Pancreas (tissue), 10 donors: Measurements from ENCODE around the gene CCDC138. TPM values are rescaled to one million over a fixed set of nuclear protein-coding genes. Genes with fewer than 3 reads are reported as not detected.

Experiments used
- ATAC-seq, 4 donors: fragments of 200-7000 bp; cut with Tn5 transposase; one replicate each; pipeline versions ENCODE4 v1.8.0 to v1.9.1; 2020; ENCODE audit warnings: mild to moderate bottlenecking in 4 of 4, moderate library complexity in 4 of 4
- DNase-seq, 6 donors: peaks; one replicate each; pipeline ENCODE4 v3.0.0-alpha.2; 2020
- FAIRE-seq: peaks from 2 replicates; lab custom pipeline; 2012; peaks lifted over from hg19 to GRCh38; lab: Jason Lieb, UNC
- H3K27ac ChIP-seq, 4 donors: fragments of 200-600 bp; sonication (generic); 1 replicate in 3 of 4; 2 replicates in 1 of 4; pipeline versions ENCODE4 v1.5.0 to v1.8.0; 2020
- H3K27me3 ChIP-seq, 4 donors: fragments of 200-600 bp; one replicate each; pipeline ENCODE4 v1.8.0; 2021
- H3K36me3 ChIP-seq, 3 donors: fragments of 200-600 bp; sonication (generic) in 1 of 3; one replicate each; pipeline versions ENCODE4 v1.5.0 to v1.8.0; 2020 to 2021
- H3K4me1 ChIP-seq, 3 donors: fragments of 200-600 bp; one replicate each; pipeline ENCODE4 v1.8.0; 2021
- H3K4me3 ChIP-seq, 4 donors: fragments of 200-600 bp; sonication (generic) in 2 of 4; one replicate each; pipeline versions ENCODE4 v1.5.0 to v1.8.0; 2020 to 2021
- H3K9me3 ChIP-seq, 4 donors: fragments of 200-600 bp; one replicate each; pipeline ENCODE4 v1.8.0; 2021
- WGBS, 2 donors: extraction: QIAGEN DNeasy Blood & Tissue Kit; methylation state at CpG; one replicate each; pipeline ENCODE4 v1.1.7; 2013; 5-methylcytosine and 5-hydroxymethylcytosine counted together
- intact Hi-C, 3 donors: fragments of 100-400 bp; cut with DNase I; formaldehyde crosslinking; loops; one replicate each; pipeline versions ENCODE4 v1.11.1 to v1.14.2; 2022
- polyA plus RNA-seq, 2 donors: library from polyadenylated mRNA; stranded (reverse); fragments of 200-250 nt; gene quantifications; one replicate each; pipeline ENCODE4 v1.2.3, GENCODE V29; 2013
- total RNA-seq, 6 donors: library from RNA; stranded (reverse); fragmentation: NEBNext Ultra II Directional in 4 of 6; extraction: Animal tissue kit (Norgen Biotek cat#: 25700) in 4 of 6; gene quantifications; one replicate each; pipeline versions ENCODE4 v1.2.1 to v1.2.4, GENCODE V29; 2021 to 2023
- TF ChIP-seq, protein P1 (sequence below), 4 donors: fragments of 200-600 bp; sonication (generic) in 3 of 4; IDR thresholded peaks; one replicate each; pipeline versions ENCODE4 v1.5.0 to v1.8.0; 2021; ENCODE audit warnings: antibody characterized with exemption in 4 of 4
- donor health status: healthy with polysubstance abuse.
- donor health status: DM: no; HTN: no; CAD: no; lungs with moderate emphysema.
- donor health status: DM: no; HTN: no; CAD: no.
- donor health status: control.
- donor health status: control.
- donor health status: Bipolar disorder and iron deficiency.
- donor health status: DM: yes; HTN: yes; CAD: no.
- donor health status: DM: no; HTN: no; CAD: no.
- donor health status: DM: no; HTN: no; CAD: no.
- donor health status: DM: yes; HTN: yes; CAD: no.

Gene CCDC138
- total and polyA plus RNA-seq, 8 donors: 0.72 to 2.0 (median 1.6) TPM

DNA sequence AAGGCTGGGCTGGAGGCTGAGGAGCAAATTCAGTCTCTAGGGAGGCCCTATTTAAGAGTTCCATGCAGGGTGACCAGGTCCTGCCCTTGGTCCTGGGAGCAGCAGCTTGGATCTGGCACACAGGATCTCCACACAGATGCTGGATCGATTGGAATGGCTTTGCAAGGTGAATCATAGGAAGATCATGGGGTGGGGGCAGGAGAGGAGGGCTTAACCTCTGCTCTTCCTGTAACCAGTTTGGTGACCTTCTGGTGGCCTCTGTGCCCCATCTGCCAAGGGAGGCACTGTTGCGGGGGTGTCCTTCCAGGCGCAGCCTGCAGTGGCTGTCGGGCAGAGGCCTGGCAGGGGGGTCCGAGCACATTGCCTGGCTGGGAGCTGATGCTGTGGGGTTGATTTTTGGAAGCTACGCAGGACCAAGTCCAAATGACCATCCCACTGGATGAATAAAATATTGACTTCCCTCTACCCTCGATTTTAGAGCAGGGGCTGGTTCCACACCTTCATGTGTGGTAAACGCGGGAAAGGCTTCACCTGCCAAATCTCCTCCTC lies 122.8 kb downstream of the CCDC138 start:
- Histone ChIP-seq H3K4me3 (no peak overlapping the region), H3K36me3 (no peaks in the 10 kb centered on the region), H3K27ac (no peak overlapping the region), H3K9me3 (no peaks in the 10 kb centered on the region), H3K4me1 (no peaks in the 10 kb centered on the region), H3K27me3 (no peaks in the 10 kb centered on the region)
- DNase-seq (no peak), FAIRE-seq (no peak), ATAC-seq (no peak)
- TF ChIP-seq, protein P1, sequence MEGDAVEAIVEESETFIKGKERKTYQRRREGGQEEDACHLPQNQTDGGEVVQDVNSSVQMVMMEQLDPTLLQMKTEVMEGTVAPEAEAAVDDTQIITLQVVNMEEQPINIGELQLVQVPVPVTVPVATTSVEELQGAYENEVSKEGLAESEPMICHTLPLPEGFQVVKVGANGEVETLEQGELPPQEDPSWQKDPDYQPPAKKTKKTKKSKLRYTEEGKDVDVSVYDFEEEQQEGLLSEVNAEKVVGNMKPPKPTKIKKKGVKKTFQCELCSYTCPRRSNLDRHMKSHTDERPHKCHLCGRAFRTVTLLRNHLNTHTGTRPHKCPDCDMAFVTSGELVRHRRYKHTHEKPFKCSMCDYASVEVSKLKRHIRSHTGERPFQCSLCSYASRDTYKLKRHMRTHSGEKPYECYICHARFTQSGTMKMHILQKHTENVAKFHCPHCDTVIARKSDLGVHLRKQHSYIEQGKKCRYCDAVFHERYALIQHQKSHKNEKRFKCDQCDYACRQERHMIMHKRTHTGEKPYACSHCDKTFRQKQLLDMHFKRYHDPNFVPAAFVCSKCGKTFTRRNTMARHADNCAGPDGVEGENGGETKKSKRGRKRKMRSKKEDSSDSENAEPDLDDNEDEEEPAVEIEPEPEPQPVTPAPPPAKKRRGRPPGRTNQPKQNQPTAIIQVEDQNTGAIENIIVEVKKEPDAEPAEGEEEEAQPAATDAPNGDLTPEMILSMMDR (IDR thresholded peaks at IDR 0.05): no peak
- 63 to 69% methylated on average over 9 of the region's 9 CpGs for WGBS, 2 donors
- intact Hi-C loops: no loop called here

DNA sequence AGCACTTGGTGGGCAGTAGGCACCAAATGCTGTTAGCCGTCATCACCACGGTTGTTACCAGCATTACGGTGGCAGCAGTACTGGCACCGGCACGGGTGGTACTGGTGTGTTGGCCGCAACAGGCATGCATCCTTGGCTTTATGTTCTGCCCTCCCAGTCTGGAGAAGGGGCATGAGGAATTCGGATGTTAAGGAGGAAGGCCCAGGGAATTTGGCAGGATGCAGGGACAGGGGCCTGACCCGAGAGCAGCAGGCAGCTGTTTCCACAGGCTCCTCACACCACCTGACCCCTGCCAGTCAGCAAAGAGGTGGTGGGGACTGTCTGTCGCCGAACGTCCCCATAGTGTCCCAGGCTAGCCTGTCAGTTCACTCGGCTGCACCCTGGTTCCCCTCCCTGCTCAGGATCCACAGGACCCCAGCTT lies 123.5 kb downstream of the CCDC138 start:
- H3K4me1 ChIP-seq: no peaks in the 10 kb centered on the region
- H3K27me3 ChIP-seq: no peaks in the 10 kb centered on the region
- FAIRE-seq (no peak), DNase-seq (peak in 1 of 6 donors; percentile 33), ATAC-seq (no peak)
- no peaks in the 10 kb centered on the region for H3K9me3 ChIP-seq
- 61 to 69% methylated on average over 12 of the region's 12 CpGs for WGBS, 2 donors
- no peak overlapping the region for H3K27ac ChIP-seq
- intact Hi-C loops: no loop called here
- TF ChIP-seq, protein P1 (IDR thresholded peaks at IDR 0.05): no peak
- no peaks in the 10 kb centered on the region for H3K36me3 ChIP-seq
- no peak overlapping the region for H3K4me3 ChIP-seq

DNA sequence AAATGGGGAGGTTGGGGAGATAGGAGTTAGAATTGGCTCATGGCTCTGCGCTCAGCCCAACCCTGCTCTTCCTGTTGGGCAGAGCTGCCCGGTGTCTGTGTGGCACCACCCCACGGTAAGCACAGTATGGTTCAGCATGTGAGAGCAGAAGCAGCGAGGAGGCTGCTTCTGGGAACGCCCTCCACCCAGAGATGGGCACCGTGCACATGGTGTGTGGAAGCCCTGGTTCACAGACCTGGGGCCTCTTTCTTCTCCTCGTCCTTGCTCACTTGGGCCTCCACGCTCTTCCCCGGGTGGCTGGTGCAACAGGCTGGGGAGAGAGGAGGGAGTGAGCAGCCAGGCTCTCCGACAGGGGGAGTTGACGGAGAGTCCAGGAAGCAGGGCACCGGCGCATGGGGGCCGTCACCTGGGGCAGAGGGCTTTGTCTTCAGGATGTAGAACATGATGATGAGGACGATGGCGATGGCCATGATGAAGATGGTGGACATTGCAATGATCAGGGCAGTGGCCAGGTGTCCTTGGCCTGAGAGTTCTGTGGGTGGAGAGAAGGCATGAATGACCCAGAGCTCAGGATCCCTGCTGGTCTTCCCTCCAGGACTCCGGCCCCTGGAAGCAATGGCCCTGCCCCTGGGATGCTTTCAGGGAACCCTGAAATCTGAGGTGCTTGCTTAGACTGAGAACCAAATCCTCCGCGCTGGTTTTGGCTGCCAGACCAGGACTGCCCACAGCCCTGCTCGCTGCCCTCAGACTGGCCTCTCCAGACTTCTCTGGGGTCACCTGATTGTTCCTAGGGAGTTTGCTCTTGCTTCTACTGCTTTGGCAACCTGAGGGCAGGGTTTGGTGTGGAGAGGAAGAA lies 124.2 kb downstream of the CCDC138 start:
- DNase-seq: peak in 1 of 6 donors; percentile 30

DNA sequence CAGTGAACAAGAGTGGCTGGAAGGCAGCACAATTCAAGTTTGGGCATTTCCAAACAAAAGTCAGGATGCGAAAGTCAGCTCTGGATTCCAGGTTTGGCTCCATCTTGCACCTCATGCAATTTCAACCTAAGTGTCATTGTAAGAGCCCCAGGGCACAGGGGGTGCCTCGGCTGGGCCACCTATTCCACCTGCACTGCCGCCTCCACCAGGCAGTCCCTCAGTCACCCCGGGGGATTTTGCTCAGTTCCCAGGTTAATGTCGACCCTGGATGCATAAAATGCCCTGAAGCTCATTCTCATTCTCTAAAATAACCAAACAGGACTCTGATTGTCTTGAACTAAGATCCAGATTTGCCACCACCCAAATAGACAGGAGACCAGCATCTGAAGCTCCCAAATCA lies 124.8 kb downstream of the CCDC138 start:
- no peak for DNase-seq
- TF ChIP-seq, protein P1 (IDR thresholded peaks at IDR 0.05): no peak
- no peaks in the 10 kb centered on the region for H3K36me3 ChIP-seq
- no peaks in the 10 kb centered on the region for H3K4me1 ChIP-seq
- no peaks in the 10 kb centered on the region for H3K9me3 ChIP-seq
- intact Hi-C loops: no loop called here
- no peak overlapping the region for H3K4me3 ChIP-seq
- H3K27ac ChIP-seq: no peak overlapping the region
- no peaks in the 10 kb centered on the region for H3K27me3 ChIP-seq
- FAIRE-seq: no peak
- ATAC-seq: no peak
- WGBS, 2 donors: 65 to 72% methylated on average over 5 of the region's 5 CpGs

More for the DNA sequence above, 124.2 kb downstream of the CCDC138 start:
- Histone ChIP-seq H3K27ac (no peak overlapping the region), H3K9me3 (no peaks in the 10 kb centered on the region), H3K4me1 (no peaks in the 10 kb centered on the region), H3K4me3 (no peak overlapping the region), H3K27me3 (no peaks in the 10 kb centered on the region), H3K36me3 (no peaks in the 10 kb centered on the region)
- no peak for FAIRE-seq
- WGBS, 2 donors: 69 to 81% methylated on average over 18 to 20 of the region's 20 CpGs
- TF ChIP-seq, protein P1 (IDR thresholded peaks at IDR 0.05): no peak
- intact Hi-C loops: no loop called here
- ATAC-seq: no peak
